HEK293 (cell line): ENCODE measurements around the gene ATG12.

ENCODE experiments used
- CTCF ChIP-seq: fragments of 450-650 bp; formaldehyde crosslinking; IDR thresholded peaks from 2 replicates; pipeline ENCODE4 v1.5.1; 2016; ENCODE audit warnings: missing biosample characterization, missing genetic modification characterization
- ZNF274 ChIP-seq, 2 experiments: fragments of 200-500 bp in 1 of 2; fragments of 450-650 bp in 1 of 2; sonication (Bioruptor generic) in 1 of 2; formaldehyde crosslinking in 1 of 2; IDR thresholded peaks; 2 replicates each; pipeline versions ENCODE4 v1.5.1 to v1.6.1; 2014 to 2016; ENCODE audit warnings: borderline replicate concordance in 1 of 2, inconsistent platforms in 1 of 2, low read length in 1 of 2, missing biosample characterization in 1 of 2, missing genetic modification characterization in 1 of 2
- ZNF600 ChIP-seq: fragments of 450-650 bp; formaldehyde crosslinking; IDR thresholded peaks from 2 replicates; pipeline ENCODE4 v1.5.1; 2016; ENCODE audit warnings: missing biosample characterization, missing genetic modification characterization
- ZNF670 ChIP-seq: fragments of 450-650 bp; formaldehyde crosslinking; IDR thresholded peaks from 2 replicates; pipeline ENCODE4 v1.5.1; 2016; ENCODE audit warnings: missing biosample characterization, missing genetic modification characterization, low read depth
- ZNF785 ChIP-seq: fragments of 450-650 bp; formaldehyde crosslinking; IDR thresholded peaks from 2 replicates; pipeline ENCODE4 v1.5.1; 2016; ENCODE audit warnings: missing biosample characterization, missing genetic modification characterization
- TF ChIP-seq, protein P1 (sequence below): fragments of 450-650 bp; formaldehyde crosslinking; IDR thresholded peaks from 2 replicates; pipeline ENCODE4 v1.5.1; 2016; ENCODE audit warnings: missing biosample characterization, missing genetic modification characterization

DNA sequence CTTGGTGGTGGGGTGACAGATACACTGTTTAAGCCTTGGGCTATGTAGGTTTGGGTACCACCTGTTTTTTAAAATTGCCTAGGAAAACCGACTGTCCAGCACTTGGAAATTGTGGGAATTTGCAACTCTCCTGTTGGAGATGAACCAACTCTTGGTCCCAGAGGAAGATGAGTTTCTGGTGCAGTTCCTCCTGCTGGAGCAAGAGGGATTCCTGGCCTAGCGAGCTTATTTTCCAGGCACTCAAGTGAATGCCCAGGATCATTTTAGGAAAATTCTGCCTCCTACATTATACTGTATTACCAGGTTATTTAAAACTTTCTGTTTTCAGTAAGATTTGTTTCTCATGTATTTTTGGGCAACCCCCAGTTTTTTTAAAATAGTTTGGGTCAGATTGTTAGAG, 34.1 kb upstream of the ATG12 start:
- no peak for TF ChIP-seq ZNF600 (tag by site-specific recombination)
- TF ChIP-seq CTCF: no peak
- TF ChIP-seq, protein P1, sequence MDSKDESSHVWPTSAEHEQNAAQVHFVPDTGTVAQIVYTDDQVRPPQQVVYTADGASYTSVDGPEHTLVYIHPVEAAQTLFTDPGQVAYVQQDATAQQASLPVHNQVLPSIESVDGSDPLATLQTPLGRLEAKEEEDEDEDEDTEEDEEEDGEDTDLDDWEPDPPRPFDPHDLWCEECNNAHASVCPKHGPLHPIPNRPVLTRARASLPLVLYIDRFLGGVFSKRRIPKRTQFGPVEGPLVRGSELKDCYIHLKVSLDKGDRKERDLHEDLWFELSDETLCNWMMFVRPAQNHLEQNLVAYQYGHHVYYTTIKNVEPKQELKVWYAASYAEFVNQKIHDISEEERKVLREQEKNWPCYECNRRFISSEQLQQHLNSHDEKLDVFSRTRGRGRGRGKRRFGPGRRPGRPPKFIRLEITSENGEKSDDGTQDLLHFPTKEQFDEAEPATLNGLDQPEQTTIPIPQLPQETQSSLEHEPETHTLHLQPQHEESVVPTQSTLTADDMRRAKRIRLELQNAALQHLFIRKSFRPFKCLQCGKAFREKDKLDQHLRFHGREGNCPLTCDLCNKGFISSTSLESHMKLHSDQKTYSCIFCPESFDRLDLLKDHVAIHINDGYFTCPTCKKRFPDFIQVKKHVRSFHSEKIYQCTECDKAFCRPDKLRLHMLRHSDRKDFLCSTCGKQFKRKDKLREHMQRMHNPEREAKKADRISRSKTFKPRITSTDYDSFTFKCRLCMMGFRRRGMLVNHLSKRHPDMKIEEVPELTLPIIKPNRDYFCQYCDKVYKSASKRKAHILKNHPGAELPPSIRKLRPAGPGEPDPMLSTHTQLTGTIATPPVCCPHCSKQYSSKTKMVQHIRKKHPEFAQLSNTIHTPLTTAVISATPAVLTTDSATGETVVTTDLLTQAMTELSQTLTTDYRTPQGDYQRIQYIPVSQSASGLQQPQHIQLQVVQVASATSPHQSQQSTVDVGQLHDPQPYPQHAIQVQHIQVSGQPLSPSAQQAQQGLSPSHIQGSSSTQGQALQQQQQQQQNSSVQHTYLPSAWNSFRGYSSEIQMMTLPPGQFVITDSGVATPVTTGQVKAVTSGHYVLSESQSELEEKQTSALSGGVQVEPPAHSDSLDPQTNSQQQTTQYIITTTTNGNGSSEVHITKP (tag by site-specific recombination): no peak
- TF ChIP-seq ZNF670: no peak
- TF ChIP-seq ZNF274 (IDR thresholded peaks at IDR 0.05; ENCODE audit: low read length): no peak
- no peak for TF ChIP-seq ZNF274 (tag by site-specific recombination; IDR thresholded peaks at IDR 0.05; ENCODE audit: borderline replicate concordance)
- no peak for TF ChIP-seq ZNF785
